Skeletal muscle satellite cell (primary cell): Measurements from ENCODE around the gene AEN.
A peak's percentile ranks its signal among the peaks of the same experiment; 100 is the strongest.

Source experiments
- H3K27me3 ChIP-seq: 2 replicates; pipeline ENCODE4 v1.7.0; 2013; ENCODE audit warnings: low read length; ENCODE audit not compliant: control insufficient read depth, insufficient read depth
- H3K36me3 ChIP-seq: 2 replicates; pipeline ENCODE4 v1.7.0; 2013; ENCODE audit warnings: mild to moderate bottlenecking, control low read depth, low read length; ENCODE audit not compliant: insufficient read depth
- H3K4me1 ChIP-seq: 2 replicates; pipeline ENCODE4 v1.7.0; 2013; ENCODE audit warnings: low read length; ENCODE audit not compliant: control insufficient read depth, insufficient read depth
- H3K4me2 ChIP-seq: 2 replicates; pipeline ENCODE4 v1.7.0; 2013; ENCODE audit warnings: mild to moderate bottlenecking, low read length
- H3K4me3 ChIP-seq: 2 replicates; pipeline ENCODE4 v1.7.0; 2013; ENCODE audit warnings: low read length
- H3K9ac ChIP-seq: 2 replicates; pipeline ENCODE4 v1.7.0; 2013; ENCODE audit warnings: mild to moderate bottlenecking, low read depth, low read length, moderate library complexity
- H3K9me3 ChIP-seq: replicated peaks from 2 replicates; pipeline ENCODE4 v1.7.0; 2013; ENCODE audit warnings: mild to moderate bottlenecking, control low read depth, low read length

AEN gene

GRCh38 chr15:88605189-88606069 is 15.7 kb upstream of the AEN start:
- no peaks in the 10 kb centered on the region for H3K9me3 ChIP-seq
- no peaks in the 10 kb centered on the region for H3K4me1 ChIP-seq
- no peaks in the 10 kb centered on the region for H3K36me3 ChIP-seq
- H3K4me2 ChIP-seq = peak overlapping the region; percentile 17
- no peak overlapping the region for H3K9ac ChIP-seq
- no peak overlapping the region for H3K4me3 ChIP-seq
- H3K27me3 ChIP-seq = peaks cover 69% of the 10 kb centered on the region

GRCh38 chr15:88606070-88606794 is 14.9 kb upstream of the AEN start:
- Histone ChIP-seq H3K9ac (no peak overlapping the region), H3K9me3 (no peaks in the 10 kb centered on the region), H3K36me3 (no peaks in the 10 kb centered on the region), H3K4me3 (no peak overlapping the region), H3K4me2 (no peak overlapping the region), H3K4me1 (no peaks in the 10 kb centered on the region), H3K27me3 (peaks cover 74% of the 10 kb centered on the region)

- H3K9ac ChIP-seq = no peak overlapping the region
- no peaks in the 10 kb centered on the region for H3K9me3 ChIP-seq
- peaks cover 2% of the 10 kb centered on the region for H3K4me1 ChIP-seq
- no peak overlapping the region for H3K4me2 ChIP-seq
- H3K27me3 ChIP-seq = peaks cover 74% of the 10 kb centered on the region
- no peaks in the 10 kb centered on the region for H3K36me3 ChIP-seq
- no peak overlapping the region for H3K4me3 ChIP-seq
Observed at GRCh38 chr15:88607951-88608350, 13.2 kb upstream of the AEN start.

GRCh38 chr15:88608607-88609181 is 12.4 kb upstream of the AEN start:
- H3K4me3 ChIP-seq = no peak overlapping the region
- H3K9ac ChIP-seq = no peak overlapping the region
- peaks cover 7% of the 10 kb centered on the region for H3K4me1 ChIP-seq
- no peak overlapping the region for H3K4me2 ChIP-seq
- H3K36me3 ChIP-seq = no peaks in the 10 kb centered on the region
- H3K9me3 ChIP-seq = no peaks in the 10 kb centered on the region
- H3K27me3 ChIP-seq = peaks cover 68% of the 10 kb centered on the region

GRCh38 chr15:88609344-88610090 is 11.6 kb upstream of the AEN start:
- no peak overlapping the region for H3K4me3 ChIP-seq
- peaks cover 60% of the 10 kb centered on the region for H3K27me3 ChIP-seq
- no peaks in the 10 kb centered on the region for H3K9me3 ChIP-seq
- no peak overlapping the region for H3K4me2 ChIP-seq
- H3K4me1 ChIP-seq = peaks cover 11% of the 10 kb centered on the region
- H3K36me3 ChIP-seq = no peaks in the 10 kb centered on the region
- H3K9ac ChIP-seq = no peak overlapping the region

- Histone ChIP-seq H3K4me1 (peaks cover 12% of the 10 kb centered on the region), H3K9me3 (no peaks in the 10 kb centered on the region), H3K4me2 (no peak overlapping the region), H3K4me3 (no peak overlapping the region), H3K27me3 (peaks cover 48% of the 10 kb centered on the region), H3K36me3 (no peaks in the 10 kb centered on the region), H3K9ac (no peak overlapping the region)
Observed at GRCh38 chr15:88610701-88611231, 10.4 kb upstream of the AEN start.

GRCh38 chr15:88612186-88612796 is 8.8 kb upstream of the AEN start:
- Histone ChIP-seq H3K9ac (no peak overlapping the region), H3K4me2 (no peak overlapping the region), H3K4me1 (peaks cover 12% of the 10 kb centered on the region), H3K4me3 (no peak overlapping the region), H3K9me3 (no peaks in the 10 kb centered on the region), H3K36me3 (no peaks in the 10 kb centered on the region), H3K27me3 (peaks cover 32% of the 10 kb centered on the region)

- H3K9me3 ChIP-seq = no peaks in the 10 kb centered on the region
- peaks cover 25% of the 10 kb centered on the region for H3K27me3 ChIP-seq
- peaks cover 12% of the 10 kb centered on the region for H3K4me1 ChIP-seq
- no peak overlapping the region for H3K4me2 ChIP-seq
- no peak overlapping the region for H3K9ac ChIP-seq
- H3K4me3 ChIP-seq = no peak overlapping the region
- no peaks in the 10 kb centered on the region for H3K36me3 ChIP-seq
Observed at GRCh38 chr15:88613074-88613944, 7.8 kb upstream of the AEN start.

- Histone ChIP-seq H3K9ac (no peak overlapping the region), H3K4me3 (no peak overlapping the region), H3K27me3 (peaks cover 4% of the 10 kb centered on the region), H3K4me2 (no peak overlapping the region), H3K36me3 (no peaks in the 10 kb centered on the region), H3K4me1 (peaks cover 12% of the 10 kb centered on the region), H3K9me3 (no peaks in the 10 kb centered on the region)
Observed at GRCh38 chr15:88615303-88616107, 5.6 kb upstream of the AEN start.
